Measurements from ENCODE around the gene KDM6A. TPM values are rescaled to one million over a fixed set of nuclear protein-coding genes. Genes with fewer than 3 reads are reported as not detected.
"Not testable (repeated sequence)": the region's sequence is repeated elsewhere in the genome, so short reads cannot be mapped to it uniquely, and the experiment has no call there.

Gene KDM6A
- total RNA-seq, 1 experiment from 2014 or later = 21.0 TPM

DNA sequence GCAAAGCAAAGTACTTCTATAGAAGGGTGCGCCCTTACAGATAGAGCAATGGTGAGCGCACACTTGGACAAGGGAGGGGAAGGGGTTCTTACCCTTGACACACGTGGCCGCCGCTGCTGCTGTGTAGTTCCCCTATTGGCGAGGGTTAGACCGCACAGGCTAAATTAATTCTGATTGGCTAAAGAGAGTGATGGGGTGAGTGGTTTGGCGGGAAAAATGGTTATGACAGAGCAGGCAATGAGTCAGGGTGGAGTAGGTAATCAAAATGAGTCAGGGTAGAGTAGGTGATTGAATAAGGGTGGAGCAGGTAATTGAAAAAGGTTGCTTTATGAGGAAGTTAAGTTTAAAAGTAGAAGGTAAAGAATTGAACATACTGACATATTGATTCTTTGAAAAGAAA is 126.2 kb downstream of the KDM6A start:
- TF ChIP-seq FOSL1 (IDR thresholded peaks at IDR 0.05; ENCODE audit: low read depth) (peak; percentile 35; the same call in 1 of the 2 replicates), CBX3 (IDR thresholded peaks at IDR 0.05; ENCODE audit: low read depth) (0 out of 2 replicates have a peak, but pooled peaks have one; percentile 19)
- TF ChIP-seq, protein P1, sequence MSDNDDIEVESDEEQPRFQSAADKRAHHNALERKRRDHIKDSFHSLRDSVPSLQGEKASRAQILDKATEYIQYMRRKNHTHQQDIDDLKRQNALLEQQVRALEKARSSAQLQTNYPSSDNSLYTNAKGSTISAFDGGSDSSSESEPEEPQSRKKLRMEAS (IDR thresholded peaks at IDR 0.05) = 0 out of 2 replicates have a peak, but pooled peaks have one; percentile 26
- BruUV-seq (replicated peaks); H4K20me1 ChIP-seq (ENCODE audit: insufficient read depth); H3K27me3 ChIP-seq (ENCODE audit: insufficient read depth, low read length); H3K9me2 ChIP-seq (ENCODE audit: insufficient read depth); DNase-seq (ENCODE audit: low read depth, low spot score); H3K27ac ChIP-seq (ENCODE audit: low read depth, low read length); H3K4me2 ChIP-seq (ENCODE audit: low read length); H3K9me3 ChIP-seq (ENCODE audit: control insufficient read depth in 1 of 2, insufficient read depth in 1 of 2, low read depth in 1 of 2, low read length in 2 of 2); H2AFZ ChIP-seq (ENCODE audit: low read depth, low read length, poor library complexity, severe bottlenecking); RAD21 ChIA-PET (ENCODE audit: low non-redundant PET in 1 of 2, low total read pairs in 2 of 2, uncharacterized antibody in 2 of 2, unreplicated experiment in 2 of 2); H3K4me3 ChIP-seq (replicated peaks in 1 of 2; ENCODE audit: low read depth in 1 of 2, low read length in 2 of 2); H3K36me3 ChIP-seq (ENCODE audit: control insufficient read depth in 1 of 2, insufficient read depth in 2 of 2, low read length in 2 of 2); ATAC-seq; H3K9ac ChIP-seq (ENCODE audit: low read length); CTCF ChIA-PET; intact Hi-C loops (cut with micrococcal nuclease); POLR2A ChIA-PET: not testable (repeated sequence)
- Histone ChIP-seq H3K4me1 (ENCODE audit: control insufficient read depth in 1 of 2, insufficient read depth in 2 of 2, low read length in 2 of 2) (peaks cover 0 to 29% of the 10 kb centered on the region in 2 experiments; a peak in 2 of 4 replicates), H3K79me2 (ENCODE audit: insufficient read depth, low read length) (peaks cover 27% of the 10 kb centered on the region)

DNA sequence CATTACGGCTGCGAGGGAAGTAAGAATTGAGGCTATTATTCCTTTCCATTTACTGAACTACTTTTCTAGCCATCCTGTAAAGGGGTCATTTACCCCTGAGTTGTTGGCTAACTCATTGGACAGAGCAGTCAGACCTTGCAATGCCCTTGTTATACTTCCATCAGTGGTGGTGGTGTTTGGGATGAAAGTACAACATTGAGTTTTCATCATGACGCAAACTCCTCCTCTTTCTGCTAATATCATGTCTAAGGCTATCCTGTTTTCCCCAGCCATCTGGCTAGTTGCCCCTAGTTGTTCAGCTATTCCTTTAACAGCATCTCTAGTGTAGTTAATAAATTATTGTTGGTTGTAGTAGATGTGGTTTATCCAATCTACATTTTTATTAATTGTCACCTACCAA is 126.9 kb downstream of the KDM6A start:
- POLR2A ChIA-PET = not testable (repeated sequence)

More for the DNA sequence above, 126.9 kb downstream of the KDM6A start:
- RAD21 ChIA-PET (ENCODE audit: low non-redundant PET in 1 of 2, low total read pairs in 2 of 2, uncharacterized antibody in 2 of 2, unreplicated experiment in 2 of 2); H3K36me3 ChIP-seq (ENCODE audit: control insufficient read depth in 1 of 2, insufficient read depth in 2 of 2, low read length in 2 of 2); H3K27ac ChIP-seq (ENCODE audit: low read depth, low read length); intact Hi-C loops (cut with micrococcal nuclease); H3K4me3 ChIP-seq (replicated peaks in 1 of 2; ENCODE audit: low read depth in 1 of 2, low read length in 2 of 2); ATAC-seq; BruUV-seq (replicated peaks); H3K4me2 ChIP-seq (ENCODE audit: low read length); H3K9me3 ChIP-seq (ENCODE audit: control insufficient read depth in 1 of 2, insufficient read depth in 1 of 2, low read depth in 1 of 2, low read length in 2 of 2); H3K9ac ChIP-seq (ENCODE audit: low read length); H4K20me1 ChIP-seq (ENCODE audit: insufficient read depth); H3K27me3 ChIP-seq (ENCODE audit: insufficient read depth, low read length); DNase-seq (ENCODE audit: low read depth, low spot score); H2AFZ ChIP-seq (ENCODE audit: low read depth, low read length, poor library complexity, severe bottlenecking); H3K9me2 ChIP-seq (ENCODE audit: insufficient read depth); CTCF ChIA-PET: not testable (repeated sequence)
- Histone ChIP-seq H3K4me1 (ENCODE audit: control insufficient read depth in 1 of 2, insufficient read depth in 2 of 2, low read length in 2 of 2) (peaks cover 1 to 36% of the 10 kb centered on the region in 2 experiments; a peak in 3 of 4 replicates), H3K79me2 (ENCODE audit: insufficient read depth, low read length) (peaks cover 31% of the 10 kb centered on the region)

Measured in HCT116 (cell line).